Chondrocyte (in vitro differentiated cells): Measurements from ENCODE around the gene KLHL26. TPM values are rescaled to one million over a fixed set of nuclear protein-coding genes. Genes with fewer than 3 reads are reported as not detected.
A peak's percentile ranks its signal among the peaks of the same experiment; 100 is the strongest.

Experiments used
- DNase-seq: peaks from one replicate; pipeline ENCODE4 v3.0.0; 2021; ENCODE audit warnings: mixed read lengths, low spot score
- H3K27ac Mint-ChIP-seq: one replicate; pipeline ENCODE4 v1.8.0; 2021; ENCODE audit warnings: mild to moderate bottlenecking, moderate library complexity, mixed read lengths; ENCODE audit not compliant: unreplicated experiment
- H3K27me3 Mint-ChIP-seq: 2 replicates; pipeline ENCODE4 v1.8.0; 2021; ENCODE audit warnings: low read depth, mixed read lengths
- H3K36me3 Mint-ChIP-seq: 2 replicates; pipeline ENCODE4 v1.8.0; 2021; ENCODE audit warnings: low read depth, mixed read lengths
- H3K4me1 Mint-ChIP-seq: 2 replicates; pipeline ENCODE4 v1.8.0; 2021; ENCODE audit warnings: low read depth, mild to moderate bottlenecking, mixed read lengths
- H3K4me3 Mint-ChIP-seq: one replicate; pipeline ENCODE4 v1.8.0; 2021; ENCODE audit warnings: mild to moderate bottlenecking, moderate library complexity, mixed read lengths; ENCODE audit not compliant: unreplicated experiment
- H3K9me3 Mint-ChIP-seq: 2 replicates; pipeline ENCODE4 v1.8.0; 2021; ENCODE audit warnings: low read depth, mixed read lengths
- total RNA-seq: library from RNA; stranded (reverse); gene quantifications from 3 replicates; pipeline ENCODE4 v1.2.1, GENCODE V29; 2021
- TF ChIP-seq, protein P1 (sequence below): fragments of 200-600 bp; sonication (generic); IDR thresholded peaks from 2 replicates; pipeline ENCODE4 v1.5.0; 2021; ENCODE audit warnings: antibody characterized with exemption, mild to moderate bottlenecking, moderate library complexity

Gene KLHL26
- total RNA-seq, 1 donor from 2014 or later: 9.8 TPM

DNA sequence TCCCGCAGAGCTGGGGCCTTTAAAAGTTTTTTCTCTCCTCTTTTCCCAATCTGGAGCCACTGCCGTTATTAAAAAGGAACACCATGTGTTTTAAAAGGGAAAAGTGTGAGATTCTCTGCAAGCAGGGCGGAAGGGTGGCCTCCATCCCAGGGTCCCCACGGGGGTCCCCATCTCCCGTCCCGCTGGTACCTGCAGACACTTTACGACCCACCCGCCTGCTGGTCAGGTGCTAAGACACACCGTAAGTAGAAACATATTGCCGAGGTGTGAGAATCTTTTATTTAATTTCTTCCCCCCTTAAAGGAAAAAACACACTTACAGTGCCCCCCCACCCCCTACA, 32.0 kb upstream of the KLHL26 start:
- Mint-ChIP-seq H3K27ac (no peak overlapping the region), H3K36me3 (peaks cover 2% of the 10 kb centered on the region), H3K4me3 (no peak overlapping the region), H3K27me3 (peaks cover 34% of the 10 kb centered on the region), H3K4me1 (peaks cover 15% of the 10 kb centered on the region), H3K9me3 (no peaks in the 10 kb centered on the region)
- no peak for DNase-seq
- TF ChIP-seq, protein P1, sequence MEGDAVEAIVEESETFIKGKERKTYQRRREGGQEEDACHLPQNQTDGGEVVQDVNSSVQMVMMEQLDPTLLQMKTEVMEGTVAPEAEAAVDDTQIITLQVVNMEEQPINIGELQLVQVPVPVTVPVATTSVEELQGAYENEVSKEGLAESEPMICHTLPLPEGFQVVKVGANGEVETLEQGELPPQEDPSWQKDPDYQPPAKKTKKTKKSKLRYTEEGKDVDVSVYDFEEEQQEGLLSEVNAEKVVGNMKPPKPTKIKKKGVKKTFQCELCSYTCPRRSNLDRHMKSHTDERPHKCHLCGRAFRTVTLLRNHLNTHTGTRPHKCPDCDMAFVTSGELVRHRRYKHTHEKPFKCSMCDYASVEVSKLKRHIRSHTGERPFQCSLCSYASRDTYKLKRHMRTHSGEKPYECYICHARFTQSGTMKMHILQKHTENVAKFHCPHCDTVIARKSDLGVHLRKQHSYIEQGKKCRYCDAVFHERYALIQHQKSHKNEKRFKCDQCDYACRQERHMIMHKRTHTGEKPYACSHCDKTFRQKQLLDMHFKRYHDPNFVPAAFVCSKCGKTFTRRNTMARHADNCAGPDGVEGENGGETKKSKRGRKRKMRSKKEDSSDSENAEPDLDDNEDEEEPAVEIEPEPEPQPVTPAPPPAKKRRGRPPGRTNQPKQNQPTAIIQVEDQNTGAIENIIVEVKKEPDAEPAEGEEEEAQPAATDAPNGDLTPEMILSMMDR: no peak

DNA sequence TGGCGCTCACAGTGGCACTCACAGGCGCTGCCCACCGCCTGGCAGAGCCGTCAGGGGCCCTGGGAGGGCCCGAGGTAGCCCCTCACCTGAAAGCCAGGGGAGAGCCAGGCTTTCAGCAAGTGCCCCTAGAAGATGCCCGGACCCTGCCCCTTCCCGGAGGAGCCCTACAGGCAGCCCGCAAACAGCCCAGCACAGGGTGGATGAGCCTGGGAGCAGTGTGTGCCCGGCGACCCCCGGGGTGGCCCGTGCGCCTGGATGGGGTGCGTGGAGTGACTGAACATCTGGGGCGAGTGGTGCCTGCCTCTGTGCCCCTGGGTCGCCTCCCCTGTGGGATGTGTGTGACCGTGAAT, 31.7 kb upstream of the KLHL26 start:
- TF ChIP-seq, protein P1: no peak
- no peaks in the 10 kb centered on the region for H3K9me3 Mint-ChIP-seq
- H3K4me3 Mint-ChIP-seq: peak overlapping the region; percentile 55
- H3K27ac Mint-ChIP-seq: no peak overlapping the region
- H3K4me1 Mint-ChIP-seq: peaks cover 15% of the 10 kb centered on the region
- H3K36me3 Mint-ChIP-seq: peaks cover 2% of the 10 kb centered on the region
- H3K27me3 Mint-ChIP-seq: peaks cover 37% of the 10 kb centered on the region
- DNase-seq: no peak

DNA sequence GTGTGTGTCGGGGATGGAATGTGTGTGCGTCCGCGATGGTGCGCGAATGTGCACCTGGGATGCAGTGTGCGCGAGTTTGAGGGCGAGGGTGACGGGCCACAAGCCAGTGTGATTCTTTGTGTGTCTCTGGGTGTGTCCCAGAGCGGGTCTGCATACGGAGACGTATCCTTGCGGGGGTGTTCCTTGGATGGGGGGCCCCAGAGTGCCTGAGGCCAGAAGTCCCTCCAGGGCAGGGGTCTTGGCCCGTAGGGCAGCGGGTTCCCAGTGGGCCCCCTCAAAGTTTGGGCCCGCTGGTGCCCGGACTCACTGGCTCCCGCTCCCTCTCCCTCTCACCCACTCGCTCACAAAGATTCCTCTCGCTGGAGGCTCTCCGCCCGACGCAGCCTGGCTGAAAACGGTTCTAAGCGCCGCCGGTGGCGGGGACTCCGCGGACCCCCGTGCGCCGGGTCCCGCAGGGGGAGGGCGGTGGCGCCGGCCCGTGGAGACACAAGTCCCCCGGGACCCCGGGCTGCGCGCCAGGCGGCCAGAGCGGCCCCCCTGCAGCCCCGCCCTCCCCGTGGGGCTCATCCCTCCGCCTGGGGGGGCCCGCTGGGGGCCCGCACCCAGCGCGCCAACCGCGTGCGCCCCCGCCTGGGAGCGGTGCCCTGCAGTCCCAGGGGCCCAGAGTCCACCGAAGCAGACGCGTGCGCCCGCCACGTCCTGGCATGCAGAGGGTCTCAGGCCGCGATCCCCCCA, 31.1 kb upstream of the KLHL26 start:
- peak overlapping the region; percentile 55 for H3K4me3 Mint-ChIP-seq

DNA sequence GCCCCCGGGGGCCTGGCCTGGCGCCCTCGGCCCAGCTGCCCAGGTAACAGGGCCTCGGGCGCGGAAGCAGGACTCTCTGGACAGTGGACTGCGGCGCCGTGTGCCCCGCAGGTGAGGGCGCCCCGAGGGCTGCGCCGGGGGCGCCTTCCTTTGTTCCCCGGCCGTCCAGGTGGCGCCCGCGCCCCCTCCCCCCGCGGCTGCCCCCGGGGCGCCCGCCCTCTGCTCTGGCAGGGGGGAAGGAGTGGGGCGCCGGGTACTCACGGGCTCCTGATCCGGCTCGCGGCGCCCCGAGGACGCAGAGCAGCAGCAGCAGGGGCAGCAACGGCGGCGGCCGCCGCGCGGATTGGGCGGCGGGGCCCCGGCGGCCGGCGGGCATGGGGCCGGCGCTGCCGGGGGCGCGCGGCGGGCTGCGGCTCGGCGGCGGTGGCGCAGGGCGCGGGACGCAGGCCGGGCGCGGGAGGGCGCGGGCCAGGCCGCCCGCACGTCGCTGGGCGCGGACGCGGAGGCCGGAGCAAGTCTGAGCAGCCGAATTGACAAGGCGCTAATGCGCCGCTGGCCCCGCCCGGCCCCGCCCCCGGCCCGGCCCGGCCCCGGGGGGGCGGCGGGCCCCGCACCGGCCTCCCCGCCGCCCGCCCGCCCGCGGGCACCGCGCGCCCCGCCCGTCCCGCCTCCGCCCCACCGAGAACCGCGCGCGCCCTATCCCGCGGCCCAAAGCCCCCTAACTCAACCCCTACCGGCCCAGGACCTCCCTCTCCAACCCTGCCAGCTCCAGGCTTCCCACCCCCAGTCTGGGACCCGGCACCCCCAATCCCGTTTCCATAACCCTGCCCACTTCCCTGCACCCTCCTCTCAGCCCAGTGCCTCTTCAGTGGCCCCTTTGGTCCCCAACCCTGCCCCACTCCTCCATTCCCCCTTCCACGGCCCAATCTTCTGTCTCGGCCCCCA, 30.3 kb upstream of the KLHL26 start, which contains the start of gene CRLF1:
Gene CRLF1, minus strand, starts transcription at position 519 of the 945 bp plus-strand sequence. Its CDS starts 143 bp downstream, at position 376.
- peaks cover 20% of the 10 kb centered on the region for H3K4me1 Mint-ChIP-seq
- H3K27me3 Mint-ChIP-seq: peaks cover 45% of the 10 kb centered on the region
- H3K9me3 Mint-ChIP-seq: no peaks in the 10 kb centered on the region
- TF ChIP-seq, protein P1: no peak
- peak within 1 kb of the TSS; percentile 55 for H3K4me3 Mint-ChIP-seq
- H3K36me3 Mint-ChIP-seq: peaks cover 3% of the 10 kb centered on the region
- DNase-seq: no peak
- no peak within 1 kb of the TSS for H3K27ac Mint-ChIP-seq

More for the DNA sequence above, 31.1 kb upstream of the KLHL26 start:
- Mint-ChIP-seq H3K9me3 (no peaks in the 10 kb centered on the region), H3K4me1 (peaks cover 15% of the 10 kb centered on the region), H3K36me3 (peaks cover 2% of the 10 kb centered on the region), H3K27ac (no peak overlapping the region), H3K27me3 (peaks cover 40% of the 10 kb centered on the region)
- TF ChIP-seq, protein P1: no peak
- no peak for DNase-seq
